WERI-Rb-1 (cell line): ENCODE data around the gene KCNH5.

Source experiments
- DNase-seq: peaks from one replicate; pipeline ENCODE4 v3.0.0-alpha.2; 2020
- H3K27ac ChIP-seq: fragments of 250-450 bp; sonication (Bioruptor Pico); 2 replicates; pipeline ENCODE4 v1.5.1; 2020; ENCODE audit warnings: mild to moderate bottlenecking, moderate library complexity
- H3K27me3 ChIP-seq: fragments of 250-450 bp; sonication (Bioruptor Pico); 2 replicates; pipeline ENCODE4 v1.5.1; 2021; ENCODE audit warnings: mild to moderate bottlenecking, low read depth, moderate library complexity; ENCODE audit not compliant: insufficient read depth, severe bottlenecking
- H3K36me3 ChIP-seq: fragments of 250-450 bp; sonication (Bioruptor Pico); 2 replicates; pipeline ENCODE4 v1.5.1; 2020; ENCODE audit warnings: mild to moderate bottlenecking, moderate library complexity
- H3K4me3 ChIP-seq: 2 replicates; pipeline ENCODE4 v1.5.1; 2011; ENCODE audit warnings: low read depth, mild to moderate bottlenecking, control low read depth, low read length
- H3K9me3 ChIP-seq: fragments of 250-450 bp; sonication (Bioruptor Pico); 2 replicates; pipeline ENCODE4 v1.5.1; 2021; ENCODE audit warnings: mild to moderate bottlenecking, moderate library complexity; ENCODE audit not compliant: severe bottlenecking
- TF ChIP-seq, protein P1 (sequence below): IDR thresholded peaks from 2 replicates; pipeline ENCODE4 v1.5.1; 2011; ENCODE audit warnings: low read depth, mild to moderate bottlenecking, control low read depth, inconsistent platforms, low read length

KCNH5 gene

DNA sequence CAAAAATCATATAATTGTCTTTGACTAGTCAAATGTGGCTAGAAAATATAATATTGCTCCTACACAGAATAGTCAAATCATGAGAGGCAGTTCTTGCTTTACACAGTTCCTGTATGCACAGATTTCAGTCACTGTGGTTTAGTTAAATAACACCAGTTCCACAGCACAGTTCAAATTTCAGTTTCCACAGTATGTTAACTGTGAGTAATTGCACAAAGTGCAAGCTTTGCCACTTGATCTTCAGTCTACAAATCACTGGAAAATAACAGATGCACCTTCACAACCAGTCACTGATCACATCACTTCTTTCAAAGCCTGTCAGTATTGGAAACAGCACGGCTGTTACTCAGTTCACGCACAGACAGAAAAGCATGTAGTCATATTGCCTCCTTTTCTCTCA lies 38.7 kb downstream of the KCNH5 start:
- Histone ChIP-seq H3K27ac (no peak overlapping the region), H3K36me3 (no peaks in the 10 kb centered on the region), H3K4me3 (no peak overlapping the region), H3K9me3 (no peaks in the 10 kb centered on the region), H3K27me3 (no peaks in the 10 kb centered on the region)
- no peak for DNase-seq
- TF ChIP-seq, protein P1, sequence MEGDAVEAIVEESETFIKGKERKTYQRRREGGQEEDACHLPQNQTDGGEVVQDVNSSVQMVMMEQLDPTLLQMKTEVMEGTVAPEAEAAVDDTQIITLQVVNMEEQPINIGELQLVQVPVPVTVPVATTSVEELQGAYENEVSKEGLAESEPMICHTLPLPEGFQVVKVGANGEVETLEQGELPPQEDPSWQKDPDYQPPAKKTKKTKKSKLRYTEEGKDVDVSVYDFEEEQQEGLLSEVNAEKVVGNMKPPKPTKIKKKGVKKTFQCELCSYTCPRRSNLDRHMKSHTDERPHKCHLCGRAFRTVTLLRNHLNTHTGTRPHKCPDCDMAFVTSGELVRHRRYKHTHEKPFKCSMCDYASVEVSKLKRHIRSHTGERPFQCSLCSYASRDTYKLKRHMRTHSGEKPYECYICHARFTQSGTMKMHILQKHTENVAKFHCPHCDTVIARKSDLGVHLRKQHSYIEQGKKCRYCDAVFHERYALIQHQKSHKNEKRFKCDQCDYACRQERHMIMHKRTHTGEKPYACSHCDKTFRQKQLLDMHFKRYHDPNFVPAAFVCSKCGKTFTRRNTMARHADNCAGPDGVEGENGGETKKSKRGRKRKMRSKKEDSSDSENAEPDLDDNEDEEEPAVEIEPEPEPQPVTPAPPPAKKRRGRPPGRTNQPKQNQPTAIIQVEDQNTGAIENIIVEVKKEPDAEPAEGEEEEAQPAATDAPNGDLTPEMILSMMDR = no peak

DNA sequence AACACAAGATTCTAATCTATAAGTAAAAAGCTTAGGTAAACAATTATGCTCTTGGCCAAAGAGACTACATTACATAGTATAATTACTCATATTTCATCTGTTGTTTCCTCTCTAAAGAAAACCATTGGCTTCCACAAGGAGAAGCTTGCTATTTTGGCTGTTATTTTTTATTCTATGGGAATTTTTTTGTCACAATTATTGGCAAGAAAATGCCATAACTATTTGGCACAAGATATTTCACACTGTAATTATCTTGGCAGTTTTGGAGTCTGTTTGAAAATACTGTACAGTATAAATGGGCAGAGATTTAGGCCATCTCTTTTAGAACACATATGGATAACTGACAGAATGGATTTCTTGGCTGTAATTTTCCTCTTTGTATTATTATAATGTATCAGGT lies 51.2 kb downstream of the KCNH5 start:
- Histone ChIP-seq H3K27me3 (no peaks in the 10 kb centered on the region), H3K36me3 (no peaks in the 10 kb centered on the region), H3K4me3 (no peak overlapping the region), H3K9me3 (no peaks in the 10 kb centered on the region), H3K27ac (no peak overlapping the region)
- DNase-seq = no peak
- TF ChIP-seq, protein P1 = no peak

DNA sequence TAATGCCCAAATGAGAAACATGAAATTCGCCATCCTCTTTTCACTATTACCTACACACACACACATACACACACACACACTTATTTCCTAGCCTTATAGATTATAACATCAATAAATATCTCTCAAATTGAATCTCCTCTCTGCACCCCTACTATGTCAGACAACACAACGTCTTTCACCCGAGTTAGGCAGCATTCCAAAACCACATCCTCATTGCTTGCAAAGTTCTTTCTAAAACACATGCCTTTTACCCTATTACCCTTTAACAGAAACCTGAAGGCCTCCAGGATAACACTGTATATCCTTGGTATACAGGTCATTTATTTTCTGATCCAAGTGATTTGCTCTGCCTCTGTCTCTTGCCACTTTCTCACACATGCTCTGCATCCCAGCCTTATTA lies 56.3 kb downstream of the KCNH5 start:
- H3K4me3 ChIP-seq = no peak overlapping the region
- TF ChIP-seq, protein P1 = no peak

DNA sequence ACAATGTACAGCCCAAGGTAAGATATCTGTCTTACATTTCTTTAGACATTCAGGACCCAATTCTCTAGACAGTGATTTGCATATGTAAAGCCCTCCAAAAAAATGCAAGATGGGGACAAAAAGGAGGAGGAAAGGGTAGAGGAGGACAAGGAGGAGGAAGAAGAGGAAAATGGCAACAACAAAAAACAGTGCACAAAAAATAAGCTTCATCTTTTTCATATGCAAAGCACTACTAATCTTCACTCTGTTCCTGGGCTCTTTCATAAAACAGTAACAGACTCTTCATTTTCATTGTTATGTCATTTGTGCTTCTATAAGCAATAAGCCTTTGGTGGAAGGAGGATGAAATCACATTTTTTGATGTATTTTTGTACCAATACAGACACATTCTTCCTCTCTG lies 61.4 kb downstream of the KCNH5 start:
- H3K27ac ChIP-seq = no peak overlapping the region
- no peaks in the 10 kb centered on the region for H3K27me3 ChIP-seq
- DNase-seq = no peak
- no peak overlapping the region for H3K4me3 ChIP-seq
- TF ChIP-seq, protein P1 = no peak
- H3K36me3 ChIP-seq = no peaks in the 10 kb centered on the region
- H3K9me3 ChIP-seq = no peaks in the 10 kb centered on the region

More for the DNA sequence above, 56.3 kb downstream of the KCNH5 start:
- Histone ChIP-seq H3K9me3 (no peaks in the 10 kb centered on the region), H3K36me3 (no peaks in the 10 kb centered on the region), H3K27ac (no peak overlapping the region), H3K27me3 (no peaks in the 10 kb centered on the region)
- DNase-seq = no peak

DNA sequence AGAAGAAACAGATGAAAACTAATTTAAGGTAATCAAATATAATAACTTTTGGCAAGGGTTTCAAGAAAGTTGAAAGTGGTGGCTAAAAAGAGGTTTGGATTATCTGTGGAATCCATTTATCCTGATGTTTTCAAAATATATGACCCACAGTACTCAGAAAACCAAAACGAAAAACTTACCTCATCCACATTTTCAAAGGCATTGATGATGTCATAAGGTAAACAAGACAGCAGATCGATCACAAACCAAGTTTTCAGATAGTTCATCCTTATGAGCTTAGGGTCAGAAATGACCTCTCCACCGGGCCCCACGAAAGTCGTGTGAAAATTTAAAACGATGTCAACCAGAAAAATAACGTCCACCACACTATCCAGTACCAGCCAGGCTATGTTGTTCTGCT lies 64.6 kb downstream of the KCNH5 start:
- Histone ChIP-seq H3K27me3 (no peaks in the 10 kb centered on the region), H3K4me3 (no peak overlapping the region), H3K9me3 (no peaks in the 10 kb centered on the region), H3K27ac (no peak overlapping the region), H3K36me3 (no peaks in the 10 kb centered on the region)
- DNase-seq = no peak
- TF ChIP-seq, protein P1 = no peak

DNA sequence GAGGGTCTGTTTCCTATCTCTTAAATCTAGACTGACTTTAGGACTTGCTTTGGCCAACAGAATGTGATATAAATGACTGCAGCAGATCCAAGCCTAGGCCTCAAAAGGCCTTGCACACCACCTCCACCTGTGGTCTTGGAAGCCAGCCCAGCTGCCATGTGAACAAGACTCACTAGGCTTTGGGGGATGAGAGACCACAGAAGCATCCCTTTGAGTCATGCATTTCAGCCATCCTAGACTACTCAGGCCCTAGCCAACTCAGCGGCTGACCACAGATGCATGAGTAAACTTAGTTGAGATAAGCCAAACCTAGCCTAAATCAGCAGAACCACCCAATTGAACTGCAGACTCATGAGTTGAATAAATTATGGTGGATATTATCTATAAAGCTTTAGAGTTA lies 87.7 kb downstream of the KCNH5 start:
- no peaks in the 10 kb centered on the region for H3K36me3 ChIP-seq
- no peak for DNase-seq
- H3K27me3 ChIP-seq = no peaks in the 10 kb centered on the region
- H3K27ac ChIP-seq = no peak overlapping the region
- H3K9me3 ChIP-seq = no peaks in the 10 kb centered on the region
- no peak overlapping the region for H3K4me3 ChIP-seq
- TF ChIP-seq, protein P1 = no peak
